Testis (tissue), 3 donors: Measurements from ENCODE around the gene CHD1. TPM values are rescaled to one million over a fixed set of nuclear protein-coding genes. Genes with fewer than 3 reads are reported as not detected.

Experiments
- DNase-seq: peaks from one replicate; pipeline ENCODE4 v3.0.0-alpha.2; 2019
- H3K27ac ChIP-seq, 2 donors: fragments of 200-600 bp; sonication (generic); one replicate each; pipeline ENCODE4 v1.5.1; 2019
- H3K27me3 ChIP-seq: fragments of 200-600 bp; sonication (generic); one replicate; pipeline ENCODE4 v1.5.1; 2019
- H3K36me3 ChIP-seq: fragments of 200-600 bp; sonication (generic); one replicate; pipeline ENCODE4 v1.5.1; 2017; ENCODE audit warnings: low read depth; ENCODE audit errors: missing control alignments
- H3K4me1 ChIP-seq: fragments of 200-600 bp; sonication (generic); one replicate; pipeline ENCODE4 v1.5.1; 2019
- H3K4me3 ChIP-seq, 2 donors: fragments of 200-600 bp; sonication (generic); one replicate each; pipeline ENCODE4 v1.5.1; 2017 to 2019
- H3K9me3 ChIP-seq: fragments of 200-600 bp; sonication (generic); one replicate; pipeline ENCODE4 v1.5.1; 2017
- CTCF ChIP-seq, 3 experiments: fragments of 450-650 bp in 2 of 3; fragments of 200-600 bp in 1 of 3; sonication (generic) in 1 of 3; IDR thresholded peaks; one replicate each; pipeline ENCODE4 v1.5.1; 2016 to 2019; ENCODE audit warnings: antibody characterized with exemption in 3 of 3, mild to moderate bottlenecking in 2 of 3, moderate library complexity in 1 of 3
- POLR2A ChIP-seq: fragments of 450-650 bp; IDR thresholded peaks from one replicate; pipeline ENCODE4 v1.6.1; 2017; ENCODE audit warnings: antibody characterized with exemption, mild to moderate bottlenecking, moderate library complexity
- WGBS, 2 donors: methylation state at CpG; one replicate each; pipeline ENCODE4 v1.1.5; 2018; 5-methylcytosine and 5-hydroxymethylcytosine counted together
- intact Hi-C: fragments of 100-400 bp; cut with DNase I; formaldehyde crosslinking; loops from one replicate; pipeline ENCODE4 v1.15.1; 2023; ENCODE audit warnings: low total_unique reads
- polyA plus RNA-seq: library from polyadenylated mRNA; stranded (reverse); fragments of 350-450 nt; fragmentation: Illumina TruSeq; extraction: RNeasy Lipid Tissue Mini Kit (QIAGEN cat#74804); gene quantifications from one replicate; pipeline ENCODE4 v1.2.3, GENCODE V29; 2014; ENCODE audit warnings: low read depth, low replicate concordance; ENCODE audit not compliant: insufficient read depth
- total RNA-seq, 2 donors: library from RNA; depleted of rRNA; stranded (reverse); fragments of >200 nt; gene quantifications; one replicate each; pipeline ENCODE4 v1.2.3, GENCODE V29; 2016

Gene CHD1
- total and polyA plus RNA-seq, 3 donors from 2014 or later: 23.7 to 117 (median 104) TPM

DNA sequence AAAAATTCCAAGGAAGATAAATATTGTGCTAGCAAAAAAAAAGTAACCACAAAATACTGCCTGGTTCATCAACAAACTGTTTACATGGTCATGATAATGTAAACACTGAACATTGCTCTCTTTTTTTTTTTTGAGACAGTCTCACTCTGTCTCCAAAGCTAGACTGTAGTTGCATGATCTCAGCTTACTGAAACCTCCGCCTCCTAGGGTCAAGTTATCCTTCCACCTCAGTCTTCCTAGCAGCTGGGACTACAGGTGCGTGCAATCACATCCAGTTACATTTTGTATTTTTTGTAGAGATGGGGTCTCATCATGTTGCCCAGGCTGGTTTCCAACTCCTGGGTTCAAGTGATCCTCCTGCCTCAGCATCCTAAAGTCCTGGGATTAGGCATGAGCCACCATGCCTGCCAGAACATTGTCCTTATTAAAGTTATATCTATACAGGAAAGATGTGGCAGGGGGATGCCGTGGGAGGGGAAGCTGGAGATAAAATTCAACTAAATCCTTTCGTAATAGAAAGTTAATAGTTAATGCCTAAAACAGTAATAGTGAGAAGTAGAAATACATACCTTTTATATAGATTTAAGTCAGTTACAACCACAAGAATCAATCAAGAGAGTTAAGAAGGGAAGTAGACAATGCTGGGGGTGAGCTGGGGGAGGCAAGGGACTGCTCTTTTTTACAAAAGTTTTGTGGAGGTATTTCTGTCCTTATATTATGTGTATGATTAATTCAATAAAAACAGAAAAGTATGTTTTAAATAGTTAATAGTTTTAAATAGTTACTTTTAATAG is 103.0 kb downstream of the CHD1 start:
- H3K4me3 ChIP-seq: no peak overlapping the region
- H3K27ac ChIP-seq: no peak overlapping the region
- 81 to 86% methylated on average over 4 of the region's 4 CpGs for WGBS, 2 donors
- no peaks in the 10 kb centered on the region for H3K27me3 ChIP-seq
- H3K4me1 ChIP-seq: no peaks in the 10 kb centered on the region
- no peak for DNase-seq
- H3K36me3 ChIP-seq: no peaks in the 10 kb centered on the region
- no peaks in the 10 kb centered on the region for H3K9me3 ChIP-seq
- TF ChIP-seq CTCF (IDR thresholded peaks at IDR 0.05): no peak
- no peak for TF ChIP-seq POLR2A
- intact Hi-C loops: no loop called here

DNA sequence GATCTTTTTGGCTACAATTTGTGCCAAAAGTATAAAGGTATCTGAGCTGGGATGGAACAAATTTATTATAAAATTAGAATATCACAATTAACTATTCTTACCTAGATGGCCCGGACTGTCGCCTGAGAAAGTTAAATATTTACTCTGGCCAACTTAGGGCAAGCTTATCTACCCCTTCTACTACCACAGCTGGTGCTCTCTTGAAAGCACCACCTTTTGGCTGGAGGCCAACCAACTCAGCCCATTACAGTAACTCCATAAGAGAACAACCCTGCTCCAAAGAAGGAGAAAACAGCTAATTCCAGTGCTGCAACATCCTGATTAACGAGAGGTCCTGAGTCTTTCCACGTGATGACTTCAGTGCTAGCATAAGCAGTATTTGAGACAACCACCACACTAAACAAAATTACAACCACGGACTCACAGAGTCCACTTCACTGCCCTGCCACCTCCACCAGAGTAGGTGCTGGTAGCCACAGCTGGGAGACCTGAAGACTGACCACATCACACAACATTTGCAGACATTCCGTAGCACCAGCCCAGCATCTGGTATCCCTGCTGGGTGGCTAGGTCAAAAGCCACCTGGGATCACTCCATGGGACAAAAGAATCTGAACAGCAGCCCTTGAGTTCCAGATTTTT is 112.1 kb downstream of the CHD1 start:
- H3K27ac ChIP-seq: no peak overlapping the region
- no peaks in the 10 kb centered on the region for H3K36me3 ChIP-seq
- 77 to 88% methylated on average over 6 of the region's 6 CpGs for WGBS, 2 donors
- intact Hi-C loops: no loop called here
- no peaks in the 10 kb centered on the region for H3K9me3 ChIP-seq
- H3K4me1 ChIP-seq: no peaks in the 10 kb centered on the region
- no peaks in the 10 kb centered on the region for H3K27me3 ChIP-seq
- DNase-seq: no peak
- TF ChIP-seq CTCF (IDR thresholded peaks at IDR 0.05): no peak
- TF ChIP-seq POLR2A: no peak
- H3K4me3 ChIP-seq: no peak overlapping the region

DNA sequence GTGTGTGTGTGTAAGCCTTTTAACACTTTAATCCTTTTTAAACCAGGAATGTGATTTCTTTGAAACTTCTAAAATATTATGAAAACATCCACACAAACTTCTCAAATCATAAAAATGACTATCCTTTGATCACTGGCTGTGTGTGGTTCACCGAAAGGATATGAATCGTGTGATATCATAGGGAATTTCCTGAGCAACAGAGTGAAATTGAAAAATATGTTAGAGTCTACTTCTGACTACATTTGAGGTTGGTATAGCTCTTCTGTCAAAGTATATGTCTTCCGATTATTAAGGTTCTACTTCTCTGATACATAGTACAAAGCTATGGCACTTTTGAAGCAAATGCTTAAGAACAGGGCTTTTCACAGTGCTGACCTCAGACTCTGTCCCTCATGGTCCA is 115.1 kb downstream of the CHD1 start:
- Histone ChIP-seq H3K9me3 (no peaks in the 10 kb centered on the region), H3K27me3 (no peaks in the 10 kb centered on the region), H3K4me3 (no peak overlapping the region), H3K4me1 (no peaks in the 10 kb centered on the region), H3K36me3 (no peaks in the 10 kb centered on the region), H3K27ac (no peak overlapping the region)
- WGBS, 2 donors: 91 to 94% methylated on average over 3 of the region's 3 CpGs
- no peak for TF ChIP-seq POLR2A
- TF ChIP-seq CTCF (IDR thresholded peaks at IDR 0.05): no peak
- intact Hi-C loops: no loop called here
- no peak for DNase-seq

GRCh38 chr5:98810206-98810605 is 118.6 kb downstream of the CHD1 start:
- no peak for TF ChIP-seq CTCF (IDR thresholded peaks at IDR 0.05)
- no peak for TF ChIP-seq POLR2A
- H3K27ac ChIP-seq: no peak overlapping the region
- 39 to 45% methylated on average over 2 of the region's 2 CpGs for WGBS, 2 donors
- no peaks in the 10 kb centered on the region for H3K27me3 ChIP-seq
- no peaks in the 10 kb centered on the region for H3K4me1 ChIP-seq
- intact Hi-C loops: no loop called here
- no peaks in the 10 kb centered on the region for H3K9me3 ChIP-seq
- DNase-seq: no peak
- H3K36me3 ChIP-seq: no peaks in the 10 kb centered on the region
- H3K4me3 ChIP-seq: no peak overlapping the region
